HG03139 (cell line): Measurements from ENCODE around the gene C1orf210.

Experiments
- ATAC-seq: cut with Tn5 transposase; IDR thresholded peaks from one replicate; pipeline ENCODE4 v1.9.1; 2021; ENCODE audit not compliant: unreplicated experiment

C1orf210 gene

GRCh38 chr1:43275826-43276620 is 9.4 kb downstream of the C1orf210 start:
- no peak for ATAC-seq

GRCh38 chr1:43274804-43275180 is 10.6 kb downstream of the C1orf210 start:
- ATAC-seq, result no peak

- ATAC-seq, result no peak
Observed at GRCh38 chr1:43274125-43274803, 11.1 kb downstream of the C1orf210 start.

GRCh38 chr1:43273708-43274107 is 11.7 kb downstream of the C1orf210 start:
- ATAC-seq, result no peak

- no peak for ATAC-seq
Observed at GRCh38 chr1:43272576-43273571, 12.5 kb downstream of the C1orf210 start.

GRCh38 chr1:43272161-43272560 is 13.2 kb downstream of the C1orf210 start:
- ATAC-seq, result no peak

- ATAC-seq, result no peak
Observed at GRCh38 chr1:43271186-43272118, 13.9 kb downstream of the C1orf210 start.

- no peak for ATAC-seq
Observed at GRCh38 chr1:43270421-43271095, 14.8 kb downstream of the C1orf210 start.

GRCh38 chr1:43269627-43270375 is 15.6 kb downstream of the C1orf210 start, which contains the start of gene TMEM125:
Gene TMEM125, plus strand, starts transcription at chr1:43269983. Its CDS starts 2,740 bp downstream, at chr1:43272723.
- ATAC-seq, result no peak

GRCh38 chr1:43267818-43268425 is 17.5 kb downstream of the C1orf210 start:
- ATAC-seq, result no peak

- ATAC-seq, result no peak
Observed at GRCh38 chr1:43267291-43267805, 18.0 kb downstream of the C1orf210 start.

- ATAC-seq, result no peak
Observed at GRCh38 chr1:43266881-43267280, 18.5 kb downstream of the C1orf210 start.

GRCh38 chr1:43265431-43265830 is 19.9 kb downstream of the C1orf210 start:
- ATAC-seq, result no peak

- no peak for ATAC-seq
Observed at GRCh38 chr1:43258370-43258769, 27.0 kb downstream of the C1orf210 start.

GRCh38 chr1:43256675-43257570 is 28.5 kb downstream of the C1orf210 start:
- ATAC-seq, result no peak

- ATAC-seq, result no peak
Observed at GRCh38 chr1:43255438-43256210, 29.8 kb downstream of the C1orf210 start.
